ENCODE data around the gene ADAP1.

Gene ADAP1

GRCh38 chr7:988963-989529 is 34.6 kb upstream of the ADAP1 start:
- DNase-seq (ENCODE audit: low read depth, low spot score), result no peak

DNA sequence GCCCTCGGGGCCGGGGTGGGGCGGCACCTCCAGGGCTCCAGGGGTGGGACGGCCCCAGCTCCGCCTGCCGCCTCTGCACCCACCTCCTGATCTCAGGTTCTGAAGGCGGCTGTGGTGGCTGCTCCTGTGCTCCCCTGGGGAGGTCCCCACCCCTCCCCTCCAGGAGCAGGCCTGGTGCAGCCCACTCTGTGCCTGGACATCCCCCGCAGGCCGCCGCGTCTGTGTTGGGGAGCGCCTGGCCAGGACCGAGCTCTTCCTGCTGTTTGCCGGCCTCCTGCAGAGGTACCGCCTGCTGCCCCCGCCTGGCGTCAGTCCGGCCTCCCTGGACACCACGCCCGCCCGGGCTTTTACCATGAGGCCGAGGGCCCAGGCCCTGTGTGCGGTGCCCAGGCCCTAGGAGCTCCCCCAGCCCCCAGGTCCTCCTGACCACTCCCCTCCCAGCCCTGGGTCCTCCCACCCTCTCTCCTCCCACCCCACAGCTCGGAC is 34.0 kb upstream of the ADAP1 start:
- no peak for DNase-seq (ENCODE audit: low read depth, low spot score)

GRCh38 chr7:987909-988308 is 33.4 kb upstream of the ADAP1 start:
- no peak for DNase-seq (ENCODE audit: low read depth, low spot score)

GRCh38 chr7:986766-987751 is 32.6 kb upstream of the ADAP1 start:
- no peak for DNase-seq (ENCODE audit: low read depth, low spot score)

GRCh38 chr7:985915-986741 is 31.6 kb upstream of the ADAP1 start:
- DNase-seq (ENCODE audit: low read depth, low spot score), result no peak

GRCh38 chr7:985127-985416 is 30.6 kb upstream of the ADAP1 start:
- DNase-seq (ENCODE audit: low read depth, low spot score), result no peak

GRCh38 chr7:984361-985126 is 30.1 kb upstream of the ADAP1 start:
- no peak for DNase-seq (ENCODE audit: low read depth, low spot score)

GRCh38 chr7:983616-984071 is 29.2 kb upstream of the ADAP1 start:
- no peak for DNase-seq (ENCODE audit: low read depth, low spot score)

- no peak for DNase-seq (ENCODE audit: low read depth, low spot score)
Measured at GRCh38 chr7:983004-983615, 28.6 kb upstream of the ADAP1 start, which contains the start of gene CYP2W1. Gene CYP2W1, plus strand, starts transcription at chr7:983181. Its CDS starts 31 bp downstream, at chr7:983212.

- DNase-seq (ENCODE audit: low read depth, low spot score), result no peak
Measured at GRCh38 chr7:982511-983003, 28.1 kb upstream of the ADAP1 start.

- DNase-seq (ENCODE audit: low read depth, low spot score), result no peak
Measured at GRCh38 chr7:981793-982510, 27.5 kb upstream of the ADAP1 start.

GRCh38 chr7:979886-980571 is 25.5 kb upstream of the ADAP1 start:
- no peak for DNase-seq (ENCODE audit: low read depth, low spot score)

GRCh38 chr7:979151-979550 is 24.7 kb upstream of the ADAP1 start:
- no peak for DNase-seq (ENCODE audit: low read depth, low spot score)

- DNase-seq (ENCODE audit: low read depth, low spot score), result no peak
Measured at GRCh38 chr7:978416-979091, 24.1 kb upstream of the ADAP1 start.

DNA sequence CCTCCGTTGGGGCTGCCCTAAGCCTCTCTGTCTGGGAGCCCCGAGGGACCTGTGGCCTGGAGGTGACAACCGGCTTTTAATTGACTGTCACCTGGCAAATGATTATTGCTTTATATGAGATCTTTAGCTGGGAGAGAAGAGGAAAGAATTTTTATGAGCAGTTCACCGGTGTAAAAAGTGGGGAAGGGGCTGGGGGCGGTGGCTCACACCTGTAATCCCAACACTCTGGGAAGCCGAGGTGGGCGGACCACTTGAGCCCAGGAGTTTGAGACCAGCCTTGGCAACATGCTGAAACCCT is 23.5 kb upstream of the ADAP1 start:
- no peak for DNase-seq (ENCODE audit: low read depth, low spot score)

GRCh38 chr7:977326-978048 is 23.0 kb upstream of the ADAP1 start:
- no peak for DNase-seq (ENCODE audit: low read depth, low spot score)

DNA sequence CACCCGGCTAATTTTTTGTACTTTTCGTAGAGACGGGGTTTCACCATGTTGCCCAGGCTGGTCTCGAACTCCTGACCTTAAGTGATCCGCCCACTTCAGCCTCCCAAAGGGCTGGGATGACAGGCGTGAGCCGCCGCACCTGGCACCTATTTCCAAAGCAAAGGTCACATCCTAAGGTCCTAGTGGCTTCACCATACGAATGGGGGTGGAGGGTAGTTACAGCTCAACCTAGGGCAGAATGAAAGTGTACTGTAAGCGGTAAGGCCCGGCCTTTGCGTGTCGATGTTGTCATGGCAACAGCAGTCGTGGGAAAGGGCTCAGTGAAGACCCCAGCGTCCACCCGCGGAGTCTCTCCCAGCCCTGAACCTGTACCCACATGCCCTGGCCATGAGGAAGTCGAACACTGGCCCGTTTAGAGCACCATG is 22.4 kb upstream of the ADAP1 start:
- no peak for DNase-seq (ENCODE audit: low read depth, low spot score)

- no peak for DNase-seq (ENCODE audit: low read depth, low spot score)
Measured at GRCh38 chr7:975702-976473, 21.4 kb upstream of the ADAP1 start.

Measured in activated naive CD8-positive, alpha-beta T cell treated with anti-CD3 and anti-CD28 coated beads, Interleukin-2, amount 50 U/mL, for 16 hours (primary cell).